GM13976 (cell line): Measurements from ENCODE around the gene CFAP69.
A peak's percentile ranks its signal among the peaks of the same experiment; 100 is the strongest.
"Not testable (repeated sequence)": the region's sequence is repeated elsewhere in the genome, so short reads cannot be mapped to it uniquely, and the experiment has no call there.

Experiments
- DNase-seq: peaks from one replicate; pipeline ENCODE4 v3.0.0; 2012; ENCODE audit warnings: low spot score
- CTCF ChIP-seq: IDR thresholded peaks from 2 replicates; pipeline ENCODE4 v1.5.1; 2012; ENCODE audit warnings: borderline replicate concordance, mild to moderate bottlenecking; ENCODE audit not compliant: insufficient read depth; ENCODE audit errors: extremely low read depth, missing control alignments, control extremely low read depth
- in situ Hi-C: fragments of 300-500 bp; cut with MboI; formaldehyde crosslinking; loops from one replicate; pipeline ENCODE4 v1.12.0; 2022; ENCODE audit warnings: low sequenced_read_pairs, mixed read lengths, inconsistent platforms; ENCODE audit not compliant: unreplicated experiment

Gene CFAP69

GRCh38 chr7:90322837-90323236 is 77.9 kb downstream of the CFAP69 start:
- no peak for TF ChIP-seq CTCF
- in situ Hi-C loops = no loop called here
- no peak for DNase-seq

- in situ Hi-C loops = no loop called here
- no peak for TF ChIP-seq CTCF
- no peak for DNase-seq
These were observed 81.5 kb downstream of the CFAP69 start for GRCh38 chr7:90326500-90326899.

GRCh38 chr7:90334193-90334843 is 89.3 kb downstream of the CFAP69 start:
- DNase-seq = no peak
- in situ Hi-C loops = no loop called here
- no peak for TF ChIP-seq CTCF

GRCh38 chr7:90334926-90335325 is 90.0 kb downstream of the CFAP69 start:
- in situ Hi-C loops = not testable (repeated sequence)

GRCh38 chr7:90337106-90337505 is 92.1 kb downstream of the CFAP69 start:
- in situ Hi-C loops = no loop called here
- DNase-seq = no peak

More at GRCh38 chr7:90334926-90335325, 90.0 kb downstream of the CFAP69 start:
- not testable (repeated sequence) for DNase-seq

GRCh38 chr7:90345016-90345415 is 100.0 kb downstream of the CFAP69 start:
- DNase-seq = no peak
- in situ Hi-C loops = no loop called here
- TF ChIP-seq CTCF = no peak

More at GRCh38 chr7:90337106-90337505, 92.1 kb downstream of the CFAP69 start:
- no peak for TF ChIP-seq CTCF

GRCh38 chr7:90345595-90346335 is 100.8 kb downstream of the CFAP69 start:
- peak; percentile 25 for DNase-seq

More at GRCh38 chr7:90345595-90346335, 100.8 kb downstream of the CFAP69 start:
- TF ChIP-seq CTCF = no peak
- in situ Hi-C loops = no loop called here
